Activated CD4-positive, alpha-beta T cell treated with anti-CD3 and anti-CD28 coated beads, Interleukin-2, amount 50 U/mL, for 1 hour (primary cell): ENCODE results near the gene PCSK2.

ENCODE experiments used
- DNase-seq: peaks from one replicate; pipeline ENCODE4 v3.0.0-alpha.2; 2020

The PCSK2 gene

GRCh38 chr20:17510548-17510947 is 283.7 kb downstream of the PCSK2 start:
- DNase-seq, result no peak

GRCh38 chr20:17511401-17511800 is 284.6 kb downstream of the PCSK2 start:
- no peak for DNase-seq

GRCh38 chr20:17513939-17514338 is 287.1 kb downstream of the PCSK2 start:
- DNase-seq, result no peak

GRCh38 chr20:17515053-17515452 is 288.2 kb downstream of the PCSK2 start:
- no peak for DNase-seq

GRCh38 chr20:17518339-17519052 is 291.7 kb downstream of the PCSK2 start:
- no peak for DNase-seq

- no peak for DNase-seq
These were observed 292.9 kb downstream of the PCSK2 start for GRCh38 chr20:17519606-17520285.

GRCh38 chr20:17520583-17520982 is 293.7 kb downstream of the PCSK2 start:
- no peak for DNase-seq

- no peak for DNase-seq
These were observed 295.7 kb downstream of the PCSK2 start for GRCh38 chr20:17522528-17522927.

GRCh38 chr20:17523326-17523725 is 296.5 kb downstream of the PCSK2 start:
- DNase-seq, result no peak

GRCh38 chr20:17524560-17524959 is 297.7 kb downstream of the PCSK2 start:
- no peak for DNase-seq

- no peak for DNase-seq
These were observed 298.3 kb downstream of the PCSK2 start for GRCh38 chr20:17525132-17525531.

- DNase-seq, result no peak
These were observed 298.8 kb downstream of the PCSK2 start for GRCh38 chr20:17525650-17526049.

GRCh38 chr20:17529586-17529985 is 302.7 kb downstream of the PCSK2 start:
- no peak for DNase-seq

- DNase-seq, result no peak
These were observed 303.3 kb downstream of the PCSK2 start for GRCh38 chr20:17530153-17530552.

- DNase-seq, result peak; percentile 29
These were observed 304.1 kb downstream of the PCSK2 start, which contains the start of gene BFSP1 for GRCh38 chr20:17530716-17531664. Gene BFSP1, minus strand, starts transcription at chr20:17531379. Its CDS starts 50 bp downstream, at chr20:17531329.

- DNase-seq, result no peak
These were observed 304.8 kb downstream of the PCSK2 start for GRCh38 chr20:17531665-17532025.

GRCh38 chr20:17533396-17533795 is 306.6 kb downstream of the PCSK2 start:
- no peak for DNase-seq

- DNase-seq, result no peak
These were observed 307.2 kb downstream of the PCSK2 start for GRCh38 chr20:17534077-17534476.
